Measurements from ENCODE around the gene DUS2.

- TF ChIP-seq CTCF (IDR thresholded peaks at IDR 0.05 in 2 of 3, conservative IDR thresholded peaks at IDR 0.05 in 1 of 3; ENCODE audit: insufficient read depth in 2 of 3, low read depth in 1 of 3, low read length in 3 of 3) (0 out of 6 replicates have a peak, but pooled peaks of 1 of the 3 experiments have one; percentile 1), SUPT5H (IDR thresholded peaks at IDR 0.05) (peak; percentile 64), MAFF (IDR thresholded peaks at IDR 0.05; ENCODE audit: low read length) (no peak), SAFB2 (IDR thresholded peaks at IDR 0.05; ENCODE audit: borderline replicate concordance, low read depth, low read length, severe bottlenecking) (no peak), KDM5B (IDR thresholded peaks at IDR 0.05; ENCODE audit: insufficient replicate concordance, low read depth, low read length) (peak; percentile 83), USF2 (CRISPR knock-in tag; IDR thresholded peaks at IDR 0.05) (no peak), NFYB (IDR thresholded peaks at IDR 0.05; ENCODE audit: extremely low read depth, insufficient read length) (no peak), BHLHE40 (IDR thresholded peaks at IDR 0.05; ENCODE audit: low read length) (peak; percentile 14), KLF1 (tag; IDR thresholded peaks at IDR 0.05) (no peak; the same call in 1 of the 2 replicates), FOS (IDR thresholded peaks at IDR 0.05; ENCODE audit: extremely low read depth, insufficient read length) (no peak), PKNOX1 (IDR thresholded peaks at IDR 0.05) (peak; percentile 31)
These were observed 56.7 kb downstream of the DUS2 start for GRCh38 chr16:68079626-68080344.
